Ramos (cell line): ENCODE measurements around the gene CRYBG2.

Experiments
- in situ Hi-C: fragments of 300-500 bp; cut with MboI; formaldehyde crosslinking; loops from one replicate; pipeline ENCODE4 v1.14.3; 2022; ENCODE audit warnings: low sequenced_read_pairs; ENCODE audit not compliant: unreplicated experiment

Gene CRYBG2

DNA sequence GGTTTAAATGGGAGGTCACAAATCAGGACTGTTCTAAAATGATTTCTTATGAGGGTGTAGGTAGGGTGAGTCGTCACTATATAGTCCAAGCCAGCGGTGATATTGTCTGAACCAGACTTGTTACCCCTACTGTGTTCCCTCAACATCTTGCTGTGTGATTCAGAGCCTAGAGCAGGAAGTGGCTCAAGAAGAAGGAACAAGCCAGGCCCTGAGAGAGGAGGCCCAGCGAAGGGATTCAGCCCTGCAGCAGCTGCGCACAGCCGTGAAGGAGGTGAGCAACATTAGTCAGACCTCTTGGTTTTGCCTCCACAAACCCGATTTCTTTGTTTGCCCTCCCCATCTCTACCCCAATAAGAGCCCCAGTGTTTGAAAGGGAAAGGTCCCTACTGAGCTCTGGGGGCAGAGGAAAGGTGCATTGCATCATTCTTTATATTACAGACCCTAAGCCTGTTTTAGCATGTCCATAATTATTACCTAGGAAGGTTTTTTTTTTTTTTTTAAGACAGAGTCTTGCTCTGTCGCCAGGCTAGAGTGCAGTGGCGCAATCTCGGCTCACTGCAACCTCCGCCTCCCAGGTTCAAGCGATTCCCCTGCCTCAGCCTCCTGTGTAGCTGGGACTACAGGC is 79.0 kb downstream of the CRYBG2 start:
- in situ Hi-C loops = no loop called here
